Neural progenitor cell (in vitro differentiated cells): ENCODE data around the gene FGF19. TPM values are rescaled to one million over a fixed set of nuclear protein-coding genes. Genes with fewer than 3 reads are reported as not detected.
"Not testable (repeated sequence)": the region's sequence is repeated elsewhere in the genome, so short reads cannot be mapped to it uniquely, and the experiment has no call there.

Source experiments
- DNase-seq: peaks from one replicate; pipeline ENCODE4 v3.0.0-alpha.2; 2016; ENCODE audit warnings: low spot score
- H2AFZ ChIP-seq: fragments of 200-600 bp; sonication (generic); replicated peaks from 2 replicates; pipeline ENCODE4 v1.6.1; 2016; ENCODE audit warnings: antibody characterized with exemption
- H3F3A ChIP-seq: fragments of 200-600 bp; sonication (generic); 2 replicates; pipeline ENCODE4 v1.6.1; 2016; ENCODE audit warnings: antibody characterized with exemption, low read depth
- H3K27ac ChIP-seq: fragments of 200-600 bp; sonication (generic); 2 replicates; pipeline ENCODE4 v1.5.1; 2016; ENCODE audit warnings: mild to moderate bottlenecking
- H3K27me3 ChIP-seq: fragments of 200-600 bp; sonication (generic); 2 replicates; pipeline ENCODE4 v1.6.1; 2016; ENCODE audit warnings: mild to moderate bottlenecking, moderate library complexity
- H3K36me3 ChIP-seq: fragments of 200-600 bp; sonication (generic); 2 replicates; pipeline ENCODE4 v1.5.1; 2016
- H3K4me1 ChIP-seq: fragments of 200-600 bp; sonication (generic); 2 replicates; pipeline ENCODE4 v1.6.1; 2016; ENCODE audit warnings: mixed run types
- H3K4me2 ChIP-seq: fragments of 200-600 bp; sonication (generic); 2 replicates; pipeline ENCODE4 v1.6.1; 2016
- H3K4me3 ChIP-seq: fragments of 200-600 bp; sonication (generic); 2 replicates; pipeline ENCODE4 v1.5.1; 2016
- H3K79me2 ChIP-seq: fragments of 200-600 bp; sonication (generic); 2 replicates; pipeline ENCODE4 v1.6.1; 2016; ENCODE audit warnings: low read depth
- H3K9ac ChIP-seq: fragments of 200-600 bp; sonication (generic); 2 replicates; pipeline ENCODE4 v1.6.1; 2016
- H3K9me3 ChIP-seq: fragments of 200-600 bp; sonication (generic); 2 replicates; pipeline ENCODE4 v1.5.1; 2016; ENCODE audit warnings: low read depth
- H4K20me1 ChIP-seq: fragments of 200-600 bp; sonication (generic); 2 replicates; pipeline ENCODE4 v1.6.1; 2016; ENCODE audit warnings: low read depth
- H3K27ac Mint-ChIP-seq: 3 replicates; pipeline ENCODE4 v1.8.0; 2021; ENCODE audit warnings: mixed read lengths
- H3K27me3 Mint-ChIP-seq: 2 replicates; pipeline ENCODE4 v1.8.0; 2022; ENCODE audit warnings: low read depth, mild to moderate bottlenecking, inconsistent platforms, moderate library complexity, mixed read lengths; ENCODE audit not compliant: insufficient read depth
- H3K36me3 Mint-ChIP-seq: 3 replicates; pipeline ENCODE4 v1.8.0; 2021; ENCODE audit warnings: mixed read lengths
- H3K4me1 Mint-ChIP-seq: 3 replicates; pipeline ENCODE4 v1.8.0; 2021; ENCODE audit warnings: mixed read lengths
- H3K4me3 Mint-ChIP-seq: 3 replicates; pipeline ENCODE4 v1.8.0; 2021; ENCODE audit warnings: mild to moderate bottlenecking, moderate library complexity, mixed read lengths
- H3K9me3 Mint-ChIP-seq: 3 replicates; pipeline ENCODE4 v1.8.0; 2020; ENCODE audit warnings: mixed read lengths
- CTCF ChIP-seq: fragments of 200-600 bp; sonication (generic); IDR thresholded peaks from 2 replicates; pipeline ENCODE4 v1.5.1; 2017; ENCODE audit warnings: antibody characterized with exemption, mild to moderate bottlenecking
- EZH2 ChIP-seq: fragments of 200-600 bp; sonication (generic); IDR thresholded peaks from 2 replicates; pipeline ENCODE4 v1.6.1; 2017; ENCODE audit warnings: antibody characterized with exemption, mild to moderate bottlenecking, moderate library complexity
- EZH2phosphoT487 ChIP-seq: fragments of 200-600 bp; sonication (generic); IDR thresholded peaks from 2 replicates; pipeline ENCODE4 v1.6.1; 2017; ENCODE audit warnings: antibody characterized with exemption
- total RNA-seq: library from RNA; depleted of rRNA; stranded (reverse); fragments of >200 nt; gene quantifications from 2 replicates; pipeline ENCODE4 v1.2.3, GENCODE V29; 2015; ENCODE audit warnings: low replicate concordance

The FGF19 gene
- total RNA-seq, 1 donor from 2014 or later: not detected

GRCh38 chr11:69689484-69690319 is 14.1 kb downstream of the FGF19 start:
- no peaks in the 10 kb centered on the region for H3K79me2 ChIP-seq
- no peak for DNase-seq
- no peaks in the 10 kb centered on the region for H3K4me1 ChIP-seq
- H2AFZ ChIP-seq: no peak overlapping the region
- H3K36me3 Mint-ChIP-seq: peaks cover 4% of the 10 kb centered on the region
- no peak overlapping the region for H3K27ac ChIP-seq
- peaks cover 20% of the 10 kb centered on the region for H3K27me3 Mint-ChIP-seq
- no peaks in the 10 kb centered on the region for H3F3A ChIP-seq
- H3K9ac ChIP-seq: no peak overlapping the region
- no peak overlapping the region for H3K4me2 ChIP-seq
- no peaks in the 10 kb centered on the region for H4K20me1 ChIP-seq
- H3K4me3 Mint-ChIP-seq: no peak overlapping the region
- no peak overlapping the region for H3K27ac Mint-ChIP-seq
- H3K4me3 ChIP-seq: no peak overlapping the region
- no peaks in the 10 kb centered on the region for H3K36me3 ChIP-seq
- TF ChIP-seq CTCF: no peak
- no peak for TF ChIP-seq EZH2phosphoT487
- TF ChIP-seq EZH2: no peak
- H3K9me3 Mint-ChIP-seq: peaks cover 13% of the 10 kb centered on the region
- peaks cover 2% of the 10 kb centered on the region for H3K4me1 Mint-ChIP-seq
- peaks cover 11% of the 10 kb centered on the region for H3K27me3 ChIP-seq
- no peaks in the 10 kb centered on the region for H3K9me3 ChIP-seq

DNA sequence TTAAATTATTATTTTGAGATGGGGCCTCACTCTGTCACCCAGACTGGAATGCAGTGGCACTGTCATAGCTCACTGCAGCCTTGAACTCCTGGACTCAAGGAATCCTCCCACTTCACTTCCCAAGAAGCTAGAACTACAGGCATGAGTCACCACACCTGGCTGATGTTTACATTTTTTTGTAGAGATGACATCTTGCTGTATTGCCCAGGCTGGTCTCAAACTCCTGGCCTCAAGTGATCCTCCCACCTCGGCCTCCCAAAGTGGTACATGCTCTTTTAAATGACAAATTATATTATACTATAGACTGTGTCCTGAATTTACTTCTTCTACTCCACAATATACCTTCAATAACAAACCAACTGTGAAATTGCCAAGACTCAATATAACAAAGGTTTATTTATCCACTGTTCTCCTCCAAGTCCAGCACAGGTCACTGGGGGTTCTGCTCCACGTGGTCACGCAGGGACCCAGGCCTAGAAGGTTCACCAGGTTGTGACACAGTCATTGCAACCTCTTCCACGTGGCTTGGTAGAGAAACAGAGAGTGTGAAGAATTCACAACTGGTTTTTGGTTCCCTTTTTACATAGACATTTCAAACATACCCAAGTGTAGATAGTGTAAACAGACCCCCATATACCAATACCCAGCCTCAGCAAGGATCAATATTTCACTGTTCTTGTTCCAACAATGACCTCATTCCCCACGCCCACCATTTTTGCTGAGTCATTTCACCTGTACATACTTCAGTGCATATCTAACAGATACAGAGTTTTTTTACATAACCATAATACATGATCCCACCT is 15.7 kb downstream of the FGF19 start:
- peaks cover 13% of the 10 kb centered on the region for H3K27me3 ChIP-seq
- H3K4me3 ChIP-seq, H3K36me3 ChIP-seq, H3K27ac Mint-ChIP-seq, H3K4me3 Mint-ChIP-seq, H3K4me1 Mint-ChIP-seq, H4K20me1 ChIP-seq, H3K4me2 ChIP-seq, H3F3A ChIP-seq, H3K79me2 ChIP-seq, H3K9ac ChIP-seq, H2AFZ ChIP-seq, H3K36me3 Mint-ChIP-seq, H3K4me1 ChIP-seq, H3K9me3 ChIP-seq, H3K27ac ChIP-seq, DNase-seq: not testable (repeated sequence)
- Mint-ChIP-seq H3K9me3 (peaks cover 13% of the 10 kb centered on the region), H3K27me3 (peaks cover 20% of the 10 kb centered on the region)

GRCh38 chr11:69686856-69687255 is 17.0 kb downstream of the FGF19 start:
- H3K36me3 Mint-ChIP-seq: peaks cover 1% of the 10 kb centered on the region

More at GRCh38 chr11:69686856-69687255, 17.0 kb downstream of the FGF19 start:
- no peaks in the 10 kb centered on the region for H3K36me3 ChIP-seq
- H3K9me3 ChIP-seq: no peaks in the 10 kb centered on the region
- H3K27me3 ChIP-seq: peaks cover 13% of the 10 kb centered on the region
- no peaks in the 10 kb centered on the region for H3F3A ChIP-seq
- H3K4me1 Mint-ChIP-seq: peaks cover 2% of the 10 kb centered on the region
- no peaks in the 10 kb centered on the region for H4K20me1 ChIP-seq
- H3K9me3 Mint-ChIP-seq: peaks cover 7% of the 10 kb centered on the region
- no peak overlapping the region for H2AFZ ChIP-seq
- no peak overlapping the region for H3K4me3 Mint-ChIP-seq
- H3K9ac ChIP-seq: no peak overlapping the region
- no peaks in the 10 kb centered on the region for H3K4me1 ChIP-seq
- no peak for TF ChIP-seq EZH2
- TF ChIP-seq CTCF: no peak
- TF ChIP-seq EZH2phosphoT487: no peak
- DNase-seq: no peak
- no peak overlapping the region for H3K27ac Mint-ChIP-seq
- no peak overlapping the region for H3K4me2 ChIP-seq
- H3K79me2 ChIP-seq: no peaks in the 10 kb centered on the region
- H3K27ac ChIP-seq: no peak overlapping the region
- H3K27me3 Mint-ChIP-seq: peaks cover 21% of the 10 kb centered on the region
- no peak overlapping the region for H3K4me3 ChIP-seq
